SHP77 (cell line): Measurements from ENCODE around the gene YARS1.

Experiments
- DNase-seq, 2 experiments: peaks; one replicate each; lab custom pipeline; 2025; lab: John Stamatoyannopoulos, UW

Gene YARS1

GRCh38 chr1:32817159-32817814, at the start of gene YARS1, which contains the start of gene S100PBP:
YARS1 (minus strand) TSS chr1:32817358; CDS start chr1:32817244, 114 bp downstream.
S100PBP (plus strand) TSS chr1:32817653; CDS start chr1:32826100, 8,447 bp downstream.
- peak; percentile 95 to 96 for DNase-seq

GRCh38 chr1:32865639-32866405, 48.7 kb upstream of the YARS1 start:
- no peak for DNase-seq

- DNase-seq, result no peak
Measured at GRCh38 chr1:32864375-32865019, 47.3 kb upstream of the YARS1 start.

DNA sequence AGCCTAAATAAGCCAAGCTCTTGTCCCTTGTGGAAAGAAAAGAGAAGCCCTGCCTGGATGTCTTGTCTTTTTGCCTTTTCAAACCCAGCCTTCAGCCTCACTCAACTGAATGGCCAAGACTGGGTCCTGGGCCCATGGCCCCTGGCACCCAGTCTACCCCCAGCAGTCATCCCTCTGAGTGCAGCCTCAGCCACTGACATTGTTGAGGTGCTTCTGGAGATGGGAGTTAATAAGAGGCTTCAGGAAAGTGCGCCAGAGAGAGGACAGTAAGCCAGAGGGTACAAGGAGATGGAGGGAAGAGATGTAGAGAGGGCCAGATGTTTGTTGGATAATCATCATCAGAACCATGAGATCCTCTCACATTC, 46.7 kb upstream of the YARS1 start:
- DNase-seq, result no peak

GRCh38 chr1:32863218-32863880, 46.2 kb upstream of the YARS1 start:
- no peak for DNase-seq

DNA sequence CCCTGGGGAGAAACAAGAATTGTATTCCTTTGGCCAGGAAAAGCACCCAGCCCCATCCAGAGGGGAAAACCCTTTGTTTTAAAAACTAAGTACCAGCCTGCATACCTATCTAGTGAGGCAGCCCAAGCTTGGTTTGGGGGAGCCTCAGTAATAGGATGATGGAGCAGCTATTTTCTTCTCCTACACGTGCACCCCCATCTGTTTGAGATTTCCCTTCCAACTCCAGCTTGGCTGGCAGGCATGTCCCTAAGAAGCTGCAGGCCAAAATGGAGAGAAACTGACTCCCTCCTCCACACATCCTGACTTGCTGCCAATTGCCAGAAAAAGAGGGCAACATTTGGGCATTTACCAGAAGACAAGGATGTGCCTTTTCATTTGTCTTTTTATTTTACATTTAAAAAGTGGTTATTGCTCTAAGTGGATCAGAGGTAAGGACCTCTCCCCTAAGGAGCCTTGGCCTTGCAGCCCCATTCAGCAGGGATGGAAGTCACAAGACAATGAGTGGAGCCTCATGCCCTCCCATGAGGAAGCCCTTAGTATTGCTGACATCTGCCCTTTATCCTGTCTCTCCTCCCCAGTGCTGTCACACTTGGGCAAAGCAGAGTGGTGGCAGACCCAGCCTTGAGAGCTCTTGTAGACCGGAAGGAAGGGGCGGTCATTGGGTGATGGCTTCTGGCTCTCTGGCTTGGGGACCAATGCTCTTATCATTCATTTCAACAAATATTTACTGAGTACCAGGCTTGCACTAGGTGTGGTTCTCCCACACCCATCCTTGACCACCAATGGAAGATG, 44.9 kb upstream of the YARS1 start:
- DNase-seq, result no peak

DNA sequence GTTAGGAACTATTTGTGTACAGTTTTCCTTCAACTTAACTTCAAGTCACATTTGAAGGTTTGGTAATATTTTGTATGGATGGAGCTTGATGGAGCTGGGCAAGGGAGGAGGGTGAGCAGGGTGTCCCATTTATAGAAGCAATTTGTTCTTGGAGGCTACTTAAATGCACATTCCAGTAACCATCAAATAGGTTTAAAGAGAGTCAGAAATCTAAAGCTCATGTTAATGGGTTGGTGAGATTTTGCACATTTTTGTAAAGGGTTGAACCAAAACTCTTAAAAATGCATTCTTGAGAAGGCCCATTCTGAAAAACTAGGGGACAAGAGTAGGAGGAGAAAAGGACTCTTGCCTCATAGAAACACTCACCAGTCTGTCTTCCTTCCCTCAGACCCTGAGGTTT, 43.4 kb upstream of the YARS1 start:
- no peak for DNase-seq

DNA sequence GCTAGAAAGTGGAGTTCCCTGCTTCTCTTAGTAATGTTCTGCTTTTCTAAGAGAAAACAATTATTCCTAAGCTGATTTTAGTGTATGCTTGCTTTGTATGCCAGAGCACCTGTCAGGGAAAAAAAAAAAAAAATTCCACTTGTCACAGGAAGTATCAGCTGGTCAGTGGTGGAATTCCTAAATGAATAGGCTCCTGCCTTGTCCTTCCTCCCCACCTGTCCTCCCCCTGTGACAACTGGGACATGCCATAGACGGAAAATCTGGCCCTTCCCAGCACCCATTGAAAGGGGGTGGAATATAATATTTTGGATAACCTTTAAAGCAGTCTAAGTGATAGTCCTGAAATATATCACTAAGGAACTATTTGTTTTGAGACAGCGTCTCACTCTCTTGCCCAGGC, 42.8 kb upstream of the YARS1 start:
- DNase-seq, result no peak

GRCh38 chr1:32858791-32859190, 41.6 kb upstream of the YARS1 start:
- DNase-seq, result no peak

DNA sequence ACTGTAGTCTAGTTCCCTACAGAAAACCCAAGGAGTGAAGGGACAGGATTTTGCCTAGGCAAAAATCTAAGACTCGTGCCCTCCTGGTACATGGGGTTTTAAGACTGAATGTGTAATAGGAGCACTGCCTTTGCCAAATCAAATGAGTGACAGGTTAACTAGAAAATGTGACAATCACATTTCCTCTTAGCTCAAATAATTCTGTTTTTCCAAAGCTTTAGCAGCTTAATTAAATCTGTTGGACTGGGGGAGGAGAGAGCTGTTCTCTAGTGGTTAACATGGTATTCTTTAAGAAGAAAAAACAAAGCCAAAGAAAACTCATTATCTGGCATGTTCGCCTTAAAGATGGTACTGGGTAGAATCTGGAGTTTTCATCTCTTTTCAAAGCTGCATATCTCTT, 41.0 kb upstream of the YARS1 start:
- no peak for DNase-seq

- no peak for DNase-seq
Measured at GRCh38 chr1:32855861-32856617, 38.9 kb upstream of the YARS1 start.

DNA sequence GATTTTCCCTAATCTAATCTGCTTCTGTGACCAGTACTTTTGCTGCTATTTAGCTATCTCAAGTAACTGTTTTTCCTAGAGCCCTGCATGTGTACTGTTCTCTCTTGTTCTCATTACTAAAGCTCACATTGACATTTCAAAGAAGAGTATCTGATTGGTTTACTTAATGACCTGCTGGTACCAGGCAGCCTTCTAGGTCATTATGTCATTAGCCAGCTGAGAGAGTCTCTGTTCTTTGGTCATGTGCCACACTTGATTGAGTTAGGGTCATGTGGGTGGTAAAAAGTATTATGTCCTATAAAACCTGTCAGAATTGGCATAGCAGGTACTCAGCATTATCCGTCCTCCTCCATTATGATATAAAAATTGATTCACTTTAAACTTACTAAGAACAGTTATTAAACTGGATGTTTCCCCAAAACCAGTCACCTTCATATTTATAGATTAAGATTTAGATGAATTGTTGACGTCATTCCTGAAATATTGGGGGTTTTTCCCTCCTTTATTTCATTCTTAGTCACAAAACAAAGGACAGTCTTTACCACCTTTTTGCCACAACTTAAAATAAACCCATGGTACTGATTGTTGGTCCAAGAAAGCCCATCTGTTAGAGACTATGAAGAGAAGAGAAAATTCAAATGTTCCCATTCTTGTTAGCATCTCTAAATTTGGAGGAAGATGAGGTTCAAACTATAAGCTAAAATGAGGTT, 31.4 kb upstream of the YARS1 start:
- DNase-seq, result no peak

GRCh38 chr1:32831878-32832277, 14.7 kb upstream of the YARS1 start:
- no peak for DNase-seq

GRCh38 chr1:32830092-32830852, 13.1 kb upstream of the YARS1 start:
- no peak for DNase-seq

DNA sequence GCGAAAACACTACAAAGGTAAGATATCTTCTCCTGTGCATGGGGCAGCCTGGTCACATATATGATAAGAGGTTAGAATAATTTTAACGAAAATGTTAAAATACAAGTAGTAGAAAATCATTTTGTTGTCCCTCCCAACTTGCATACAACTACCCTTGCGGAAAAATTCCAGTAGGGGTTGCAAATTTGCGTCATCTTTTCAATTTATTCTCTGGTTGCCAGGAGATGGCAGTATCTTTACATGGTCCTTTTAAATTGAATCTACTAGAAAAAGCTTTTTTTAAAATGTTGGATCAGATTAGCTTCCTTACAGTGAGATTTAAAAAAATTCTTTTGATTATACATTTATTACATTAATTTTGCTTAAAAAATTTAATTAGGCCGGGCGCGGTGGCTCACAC, 11.2 kb upstream of the YARS1 start:
- DNase-seq, result no peak

- DNase-seq, result no peak
Measured at GRCh38 chr1:32825181-32825580, 8.0 kb upstream of the YARS1 start.

GRCh38 chr1:32818804-32819541, 1.8 kb upstream of the YARS1 start:
- DNase-seq, result no peak

DNA sequence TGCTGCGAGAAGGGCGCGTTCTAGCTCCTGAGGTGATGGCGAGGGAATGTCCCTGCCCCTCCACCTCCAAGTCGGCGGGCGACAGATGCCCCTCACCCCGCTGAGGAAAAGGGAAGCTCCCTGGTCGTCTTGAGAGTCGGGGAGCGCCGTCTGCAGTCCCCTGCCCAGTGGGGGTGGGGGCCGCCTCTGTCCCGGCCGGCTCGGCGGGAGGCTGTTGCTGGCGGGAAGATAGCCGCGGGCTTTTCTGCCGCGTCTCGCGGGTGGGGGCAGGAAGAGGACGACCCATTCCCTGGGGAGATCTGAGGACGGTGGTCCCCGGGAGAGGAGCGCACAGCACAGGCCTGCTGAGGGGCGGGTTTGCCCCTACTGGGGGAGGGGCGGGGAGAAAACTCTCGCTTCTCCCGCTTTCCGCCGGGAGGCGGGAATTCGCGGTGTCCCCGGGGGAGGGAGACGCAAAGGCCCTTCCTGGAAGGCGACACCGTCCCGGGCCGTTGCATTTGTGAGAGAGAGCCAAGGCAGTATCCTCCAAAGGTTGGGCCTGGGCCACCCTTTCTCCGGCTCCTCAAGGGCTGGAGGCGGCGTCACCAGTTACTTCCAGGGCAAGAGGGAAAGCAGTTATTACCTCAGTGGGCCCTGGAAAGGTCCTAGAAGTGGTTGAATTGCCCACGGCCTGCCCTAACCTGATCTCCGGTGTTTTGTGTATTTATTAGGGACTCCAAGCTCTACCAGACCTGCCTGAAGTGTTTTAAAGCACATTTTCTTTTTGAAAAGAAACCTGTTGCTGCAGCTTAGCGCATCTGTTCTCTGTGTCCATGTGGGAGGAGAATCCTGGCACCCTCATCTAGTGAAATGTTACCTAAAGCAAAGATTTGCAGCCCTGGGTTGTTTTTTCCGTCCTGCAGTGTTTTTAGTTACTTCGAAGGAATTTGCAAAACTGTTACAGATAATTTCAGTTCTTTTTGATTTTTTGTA, 943 bp upstream of the YARS1 start:
- peak; percentile 40 to 71 for DNase-seq
